GM13977 (cell line): ENCODE measurements around the gene PRKCA.

Experiments
- DNase-seq: peaks from one replicate; pipeline ENCODE4 v3.0.0; 2012; ENCODE audit warnings: low spot score
- CTCF ChIP-seq: IDR thresholded peaks from 2 replicates; pipeline ENCODE4 v1.5.1; 2012; ENCODE audit warnings: mild to moderate bottlenecking, control low read depth; ENCODE audit not compliant: insufficient read depth; ENCODE audit errors: extremely low read depth, missing control alignments
- in situ Hi-C: fragments of 300-500 bp; cut with MboI; formaldehyde crosslinking; loops from one replicate; pipeline ENCODE4 v1.12.0; 2022; ENCODE audit warnings: low sequenced_read_pairs, low pct_unique_long_range_greater_than_20kb, mixed read lengths, inconsistent platforms; ENCODE audit not compliant: unreplicated experiment

PRKCA gene

GRCh38 chr17:66737524-66737923 is 435.1 kb downstream of the PRKCA start:
- no peak for DNase-seq
- in situ Hi-C loops = no loop called here
- TF ChIP-seq CTCF = no peak

- TF ChIP-seq CTCF = no peak
- no peak for DNase-seq
- in situ Hi-C loops = no loop called here
Observed at GRCh38 chr17:66738301-66738700, 435.9 kb downstream of the PRKCA start.

GRCh38 chr17:66739553-66739952 is 437.1 kb downstream of the PRKCA start:
- TF ChIP-seq CTCF = no peak
- no peak for DNase-seq
- in situ Hi-C loops = no loop called here

GRCh38 chr17:66740226-66740625 is 437.8 kb downstream of the PRKCA start:
- DNase-seq = no peak
- TF ChIP-seq CTCF = no peak
- in situ Hi-C loops = no loop called here

GRCh38 chr17:66743511-66743910 is 441.1 kb downstream of the PRKCA start:
- DNase-seq = no peak
- in situ Hi-C loops = no loop called here
- no peak for TF ChIP-seq CTCF

- no peak for DNase-seq
- TF ChIP-seq CTCF = no peak
- in situ Hi-C loops = no loop called here
Observed at GRCh38 chr17:66746736-66747135, 444.3 kb downstream of the PRKCA start.
